PC-3 (cell line): ENCODE data around the gene R3HCC1L.
"Not testable (repeated sequence)": the region's sequence is repeated elsewhere in the genome, so short reads cannot be mapped to it uniquely, and the experiment has no call there.

Source experiments
- CTCF ChIP-seq: fragments of 300-600 bp; sonication (generic); conservative IDR thresholded peaks from 2 replicates; pipeline ENCODE4 v1.5.1; 2017; ENCODE audit warnings: antibody characterized with exemption, low read depth, mild to moderate bottlenecking, low read length
- EZH2 ChIP-seq: fragments of 300-600 bp; sonication (generic); IDR thresholded peaks from one replicate; pipeline ENCODE4 v1.6.1; 2017; ENCODE audit warnings: antibody characterized with exemption, mild to moderate bottlenecking, low read length; ENCODE audit not compliant: unreplicated experiment

GRCh38 chr10:98228266-98228665 is 93.8 kb downstream of the R3HCC1L start:
- not testable (repeated sequence) for TF ChIP-seq CTCF, EZH2
